Activated CD8-positive, alpha-beta memory T cell treated with anti-CD3 and anti-CD28 coated beads for 36 hours (primary cell): Measurements from ENCODE around the gene TMEM263. TPM values are rescaled to one million over a fixed set of nuclear protein-coding genes. Genes with fewer than 3 reads are reported as not detected.
"Not testable (repeated sequence)": the region's sequence is repeated elsewhere in the genome, so short reads cannot be mapped to it uniquely, and the experiment has no call there.

Experiments
- CTCF ChIA-PET: fragments of 350-600 bp; sonication (Branson Sonifier 250); formaldehyde crosslinking; loops from one replicate; lab custom pipeline; 2021; ENCODE audit warnings: antibody characterized with exemption; lab: Charles Lee
- POLR2A ChIA-PET: fragments of 350-600 bp; sonication (Branson Sonifier 250); formaldehyde crosslinking; loops from one replicate; lab custom pipeline; 2021; ENCODE audit warnings: antibody characterized with exemption; lab: Charles Lee
- total RNA-seq, 2 experiments: library from RNA; stranded (reverse); gene quantifications; one replicate each; pipeline ENCODE4 v1.2.3, GENCODE V29; 2021

TMEM263 gene
- 10 to 100 TPM; 27.3 to 31.2 TPM for total RNA-seq

DNA sequence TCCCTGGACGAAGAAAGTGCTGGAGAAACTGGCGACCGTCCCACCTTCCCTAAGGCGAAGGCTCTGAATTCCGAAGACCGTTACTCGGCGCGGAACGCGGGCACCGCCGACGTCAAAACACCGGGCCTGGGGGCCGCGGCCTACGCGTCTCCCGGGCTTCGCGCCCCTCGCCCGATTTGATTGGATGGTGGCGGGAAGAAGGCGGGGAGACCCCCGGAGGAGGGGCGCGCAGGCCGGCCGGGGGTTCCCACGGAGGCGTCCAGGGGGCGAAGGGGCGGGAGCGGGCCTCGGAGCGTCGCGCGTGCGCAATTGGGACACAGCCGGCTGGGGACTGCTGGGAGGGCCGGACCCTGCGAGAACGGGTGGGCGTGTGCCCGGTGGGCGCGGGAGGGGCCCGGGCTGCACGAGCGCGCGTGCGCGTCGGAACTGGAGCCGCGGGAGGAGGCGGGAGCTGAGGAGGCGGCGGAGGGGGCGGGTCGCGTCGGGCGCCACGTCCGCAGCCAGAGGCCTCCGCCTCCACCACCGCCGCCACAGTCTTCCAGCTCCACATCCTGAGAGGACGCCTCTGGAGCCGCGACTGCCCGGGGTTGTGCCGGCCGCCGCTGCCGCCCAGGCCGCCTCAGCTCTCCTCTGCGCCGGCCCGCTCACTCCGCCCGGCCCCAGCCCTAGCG is at the start of gene TMEM263:
TMEM263 (plus strand) TSS at position 531 of the 671 bp plus-strand sequence. CDS start 11,210 bp downstream, outside the sequence.
- ChIA-PET CTCF (interaction anchor here (1.5 kb wide), 1 partner anchor 12 kb away, joined by 5 read pairs; no protein-coding TSS in a partner anchor), POLR2A (interaction anchor here (0.6 to 2.5 kb wide), 5 partner anchors 29 to 597 kb away, joined by 3 to 11 read pairs (median 5); partner anchors contain the start of genes CRY1, MTERF2 and POLR3B)

DNA sequence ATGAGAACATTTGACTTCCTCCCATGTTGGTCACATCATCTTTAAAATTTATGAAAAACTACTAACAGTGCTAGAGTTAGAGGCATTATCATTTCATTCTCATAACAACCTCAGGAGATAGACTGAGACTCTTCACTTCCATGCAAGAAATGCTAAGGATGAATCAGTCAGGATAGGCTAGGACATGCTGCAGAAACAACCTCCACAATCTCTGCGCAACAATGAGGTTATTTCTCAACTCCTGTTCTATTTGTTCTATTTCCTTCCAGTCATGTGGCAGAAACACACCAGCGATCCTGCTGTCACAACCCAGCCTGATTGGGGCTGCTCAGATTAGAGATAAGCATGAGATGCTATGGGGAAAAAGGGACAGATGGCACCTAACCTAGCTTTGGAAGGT is 49.0 kb upstream of the TMEM263 start:
- ChIA-PET CTCF (interaction anchor here (0.7 kb wide), 2 partner anchors 19 to 139 kb away, joined by 3 read pairs; no protein-coding TSS in a partner anchor), POLR2A (no interaction called here)

GRCh38 chr12:106907411-106907810 is 48.3 kb upstream of the TMEM263 start:
- ChIA-PET CTCF (interaction anchor here (0.7 kb wide), 1 partner anchor 1711 kb away, joined by 3 read pairs; no protein-coding TSS in a partner anchor), POLR2A (no interaction called here)

DNA sequence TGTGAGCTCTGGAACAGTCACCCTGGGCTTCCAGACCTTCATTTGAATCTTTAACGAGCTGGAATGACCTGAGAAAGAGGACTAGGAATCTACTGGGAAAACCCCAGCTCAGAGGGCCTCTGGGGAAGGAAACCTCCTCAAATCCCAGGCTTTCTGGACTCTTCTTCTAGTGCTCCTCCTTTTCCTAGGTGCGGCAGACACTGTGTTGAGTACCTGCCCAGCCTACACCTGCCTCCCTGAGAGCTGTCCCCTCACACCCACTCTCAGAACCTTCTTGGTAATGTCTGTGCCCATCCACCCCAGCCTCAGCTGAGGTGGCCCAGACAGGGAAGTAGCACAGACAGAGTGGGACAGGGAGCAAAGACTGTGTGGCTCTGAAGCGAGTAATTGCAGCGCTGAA is 47.9 kb upstream of the TMEM263 start:
- POLR2A ChIA-PET, result no interaction called here
- CTCF ChIA-PET, result no interaction called here

- ChIA-PET CTCF (no interaction called here), POLR2A (no interaction called here)
Measured at GRCh38 chr12:106908561-106908960, 47.1 kb upstream of the TMEM263 start.

- ChIA-PET POLR2A (no interaction called here), CTCF (no interaction called here)
Measured at GRCh38 chr12:106910202-106910601, 45.5 kb upstream of the TMEM263 start.

GRCh38 chr12:106911581-106911980 is 44.1 kb upstream of the TMEM263 start:
- CTCF ChIA-PET, result no interaction called here

GRCh38 chr12:106913456-106913855 is 42.3 kb upstream of the TMEM263 start:
- POLR2A ChIA-PET, result no interaction called here
- CTCF ChIA-PET, result no interaction called here

More at GRCh38 chr12:106911581-106911980, 44.1 kb upstream of the TMEM263 start:
- POLR2A ChIA-PET, result no interaction called here

GRCh38 chr12:106914796-106915634 is 40.7 kb upstream of the TMEM263 start:
- POLR2A ChIA-PET, result interaction anchor here (0.7 kb wide), 1 partner anchor 557 kb away, joined by 3 read pairs; the partner anchor contains the start of gene POLR3B
- CTCF ChIA-PET, result interaction anchor here (0.7 kb wide), 1 partner anchor 73 kb away, joined by 3 read pairs; no protein-coding TSS in a partner anchor

- ChIA-PET CTCF (interaction anchor here (0.7 kb wide), 1 partner anchor 73 kb away, joined by 3 read pairs; no protein-coding TSS in a partner anchor), POLR2A (interaction anchor here (0.7 kb wide), 1 partner anchor 558 kb away, joined by 3 read pairs; the partner anchor contains the start of gene POLR3B)
Measured at GRCh38 chr12:106915635-106916026, 40.1 kb upstream of the TMEM263 start.

- CTCF ChIA-PET, result interaction anchor here (0.7 to 1.2 kb wide), 2 partner anchors 45 to 560 kb away, joined by 3 to 4 read pairs; partner anchors contain the start of gene POLR3B
- POLR2A ChIA-PET, result no interaction called here
Measured at GRCh38 chr12:106917503-106917902, 38.2 kb upstream of the TMEM263 start.

- POLR2A ChIA-PET, result no interaction called here
- CTCF ChIA-PET, result interaction anchor here (1.2 kb wide), 1 partner anchor 561 kb away, joined by 4 read pairs; the partner anchor contains the start of gene POLR3B
Measured at GRCh38 chr12:106918746-106919145, 37.0 kb upstream of the TMEM263 start.

DNA sequence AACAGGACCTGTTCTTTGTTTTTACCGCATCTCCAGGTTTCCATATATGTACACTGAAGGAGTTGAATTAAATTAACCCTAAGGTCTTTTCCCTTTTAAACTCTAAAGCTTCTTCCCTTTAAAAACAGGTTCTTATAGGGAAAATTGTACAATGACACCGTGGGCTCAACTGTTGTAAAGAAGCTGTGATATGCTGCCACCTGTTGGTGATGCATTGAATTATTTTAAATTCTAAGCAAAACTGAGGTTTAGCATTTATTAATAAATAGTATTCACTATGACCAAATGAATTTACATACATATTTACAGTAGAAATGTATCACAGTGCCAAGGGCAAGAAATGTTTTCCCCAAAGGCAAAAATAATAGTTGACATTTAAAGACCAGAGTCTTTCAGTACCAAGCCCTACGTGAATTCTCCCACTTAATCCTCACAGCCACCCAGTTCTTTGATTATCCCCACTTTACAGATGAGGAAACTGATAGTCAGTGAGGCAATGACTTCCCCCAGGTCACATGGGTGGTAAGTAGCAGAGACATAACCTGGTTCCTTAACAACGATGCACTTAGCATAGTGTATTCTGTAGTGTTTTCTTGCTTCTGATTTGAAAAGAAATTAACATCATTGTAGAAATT is 35.7 kb upstream of the TMEM263 start:
- ChIA-PET CTCF (interaction anchor here (0.9 to 1.5 kb wide), 4 partner anchors 14 to 563 kb away, joined by 3 to 4 read pairs (median 4); partner anchors contain the start of gene POLR3B), POLR2A (no interaction called here)

GRCh38 chr12:106921976-106922375 is 33.7 kb upstream of the TMEM263 start:
- POLR2A ChIA-PET, result not testable (repeated sequence)
- CTCF ChIA-PET, result interaction anchor here (1.0 kb wide), 1 partner anchor 79 kb away, joined by 3 read pairs; no protein-coding TSS in a partner anchor

DNA sequence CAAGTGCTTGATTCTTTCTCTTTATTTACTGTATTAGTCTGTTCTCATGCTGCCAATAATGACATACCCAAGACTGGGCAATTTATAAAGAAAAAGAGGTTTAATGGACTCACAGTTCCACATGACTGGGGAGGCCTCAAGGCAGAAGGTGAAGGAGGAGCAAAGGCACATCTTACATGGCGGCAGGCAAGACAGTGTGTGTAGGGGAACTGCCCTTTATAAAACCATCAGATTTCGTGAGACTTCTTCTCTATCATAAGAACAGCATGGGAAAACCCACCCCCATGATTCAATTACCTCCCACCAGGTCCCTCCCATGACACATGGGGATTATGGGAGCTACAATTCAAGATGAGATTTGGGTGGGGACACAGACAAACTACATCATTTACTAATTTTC is 32.1 kb upstream of the TMEM263 start:
- POLR2A ChIA-PET, CTCF ChIA-PET: not testable (repeated sequence)

DNA sequence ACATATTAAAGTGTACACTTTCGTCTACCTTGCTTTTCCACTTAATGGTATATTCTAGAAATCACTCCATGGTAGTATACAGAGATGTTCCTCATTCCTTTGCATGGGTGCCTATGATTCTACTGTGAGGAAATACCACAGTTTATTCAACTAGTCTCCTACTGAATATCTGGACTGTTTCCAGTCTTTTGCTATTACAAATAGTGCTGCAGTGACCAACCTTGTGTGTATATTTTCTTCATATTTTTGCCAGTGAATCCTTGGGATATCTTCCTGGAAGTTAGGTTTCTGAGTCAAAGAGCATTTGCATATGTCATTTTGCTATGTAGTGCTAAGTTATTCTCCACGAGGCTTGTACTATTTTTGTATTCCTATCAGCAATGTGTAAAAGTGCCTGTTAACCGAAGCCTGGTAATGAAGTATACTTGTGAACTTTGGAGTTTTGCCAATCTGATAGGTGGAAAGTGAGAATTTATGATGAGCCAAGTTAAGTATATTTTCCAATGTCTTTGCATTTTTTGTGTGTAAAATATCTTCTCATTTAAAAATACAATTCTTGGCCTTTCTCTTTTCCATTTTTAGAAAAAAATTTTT is 31.3 kb upstream of the TMEM263 start:
- ChIA-PET POLR2A (no interaction called here), CTCF (no interaction called here)

GRCh38 chr12:106926657-106927056 is 29.1 kb upstream of the TMEM263 start:
- ChIA-PET POLR2A (no interaction called here), CTCF (no interaction called here)

DNA sequence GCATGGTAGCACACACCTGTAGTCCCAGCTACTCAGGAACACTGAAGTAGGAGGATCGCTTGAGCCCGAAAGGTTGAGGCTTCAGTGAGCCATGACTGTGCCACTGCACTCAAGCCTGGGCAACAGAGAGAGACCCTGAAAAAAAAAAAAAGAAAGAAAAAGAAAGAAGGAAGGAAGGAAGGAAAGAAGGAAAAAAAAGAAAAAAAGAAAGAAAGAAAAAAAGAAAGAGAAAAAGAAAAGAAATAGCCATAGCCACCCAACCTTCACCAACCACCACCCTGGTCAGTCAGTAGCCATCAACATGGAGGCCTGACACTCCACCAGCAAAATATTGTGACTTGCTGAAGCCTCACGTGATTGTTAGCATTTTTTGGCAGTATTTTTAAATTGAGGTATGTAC is 21.4 kb upstream of the TMEM263 start:
- POLR2A ChIA-PET, result no interaction called here
- CTCF ChIA-PET, result no interaction called here
